ENCODE results near the gene UACA.

The UACA gene

GRCh38 chr15:70796516-70797310, 33.4 kb upstream of the UACA start:
- Histone ChIP-seq H3K27me3 (ENCODE audit: insufficient read depth, low read length) (no peaks in the 10 kb centered on the region), H3K4me3 (ENCODE audit: low read length) (no peak overlapping the region), H3K4me1 (ENCODE audit: insufficient read depth, low read length) (no peaks in the 10 kb centered on the region), H3K27ac (ENCODE audit: low read length) (no peak overlapping the region), H3K36me3 (ENCODE audit: insufficient read depth, low read depth, low read length) (no peaks in the 10 kb centered on the region), H3K9me3 (ENCODE audit: insufficient read depth, low read depth, low read length) (no peaks in the 10 kb centered on the region), H3K9ac (ENCODE audit: low read depth, low read length) (no peak overlapping the region)

- H3K36me3 ChIP-seq (ENCODE audit: insufficient read depth, low read depth, low read length): no peaks in the 10 kb centered on the region
- no peak overlapping the region for H3K27ac ChIP-seq (ENCODE audit: low read length)
- H3K4me1 ChIP-seq (ENCODE audit: insufficient read depth, low read length): no peaks in the 10 kb centered on the region
- H3K4me3 ChIP-seq (ENCODE audit: low read length): no peak overlapping the region
- H3K9me3 ChIP-seq (ENCODE audit: insufficient read depth, low read depth, low read length): no peaks in the 10 kb centered on the region
- no peak overlapping the region for H3K9ac ChIP-seq (ENCODE audit: low read depth, low read length)
- no peaks in the 10 kb centered on the region for H3K27me3 ChIP-seq (ENCODE audit: insufficient read depth, low read length)
Observed at GRCh38 chr15:70795311-70795665, 31.9 kb upstream of the UACA start.

- Histone ChIP-seq H3K27me3 (ENCODE audit: insufficient read depth, low read length) (no peaks in the 10 kb centered on the region), H3K9ac (ENCODE audit: low read depth, low read length) (no peak overlapping the region), H3K9me3 (ENCODE audit: insufficient read depth, low read depth, low read length) (no peaks in the 10 kb centered on the region), H3K4me1 (ENCODE audit: insufficient read depth, low read length) (no peaks in the 10 kb centered on the region), H3K27ac (ENCODE audit: low read length) (no peak overlapping the region), H3K4me3 (ENCODE audit: low read length) (no peak overlapping the region), H3K36me3 (ENCODE audit: insufficient read depth, low read depth, low read length) (no peaks in the 10 kb centered on the region)
Observed at GRCh38 chr15:70794596-70795310, 31.4 kb upstream of the UACA start.

- Histone ChIP-seq H3K36me3 (ENCODE audit: insufficient read depth, low read depth, low read length) (no peaks in the 10 kb centered on the region), H3K27ac (ENCODE audit: low read length) (no peak overlapping the region), H3K9me3 (ENCODE audit: insufficient read depth, low read depth, low read length) (no peaks in the 10 kb centered on the region), H3K9ac (ENCODE audit: low read depth, low read length) (no peak overlapping the region), H3K27me3 (ENCODE audit: insufficient read depth, low read length) (no peaks in the 10 kb centered on the region), H3K4me3 (ENCODE audit: low read length) (no peak overlapping the region), H3K4me1 (ENCODE audit: insufficient read depth, low read length) (no peaks in the 10 kb centered on the region)
Observed at GRCh38 chr15:70793694-70794093, 30.3 kb upstream of the UACA start.

- H3K36me3 ChIP-seq (ENCODE audit: insufficient read depth, low read depth, low read length): no peaks in the 10 kb centered on the region
- no peak overlapping the region for H3K4me3 ChIP-seq (ENCODE audit: low read length)
- no peaks in the 10 kb centered on the region for H3K4me1 ChIP-seq (ENCODE audit: insufficient read depth, low read length)
- no peak overlapping the region for H3K9ac ChIP-seq (ENCODE audit: low read depth, low read length)
- H3K27ac ChIP-seq (ENCODE audit: low read length): no peak overlapping the region
- H3K9me3 ChIP-seq (ENCODE audit: insufficient read depth, low read depth, low read length): no peaks in the 10 kb centered on the region
- no peaks in the 10 kb centered on the region for H3K27me3 ChIP-seq (ENCODE audit: insufficient read depth, low read length)
Observed at GRCh38 chr15:70792171-70792573, 28.8 kb upstream of the UACA start.

- Histone ChIP-seq H3K36me3 (ENCODE audit: insufficient read depth, low read depth, low read length) (no peaks in the 10 kb centered on the region), H3K27me3 (ENCODE audit: insufficient read depth, low read length) (no peaks in the 10 kb centered on the region), H3K9ac (ENCODE audit: low read depth, low read length) (no peak overlapping the region), H3K9me3 (ENCODE audit: insufficient read depth, low read depth, low read length) (no peaks in the 10 kb centered on the region), H3K4me3 (ENCODE audit: low read length) (no peak overlapping the region), H3K4me1 (ENCODE audit: insufficient read depth, low read length) (no peaks in the 10 kb centered on the region), H3K27ac (ENCODE audit: low read length) (no peak overlapping the region)
Observed at GRCh38 chr15:70791259-70791658, 27.9 kb upstream of the UACA start.

- no peak overlapping the region for H3K27ac ChIP-seq (ENCODE audit: low read length)
- H3K9me3 ChIP-seq (ENCODE audit: insufficient read depth, low read depth, low read length): no peaks in the 10 kb centered on the region
- no peak overlapping the region for H3K4me3 ChIP-seq (ENCODE audit: low read length)
- H3K36me3 ChIP-seq (ENCODE audit: insufficient read depth, low read depth, low read length): no peaks in the 10 kb centered on the region
- no peaks in the 10 kb centered on the region for H3K27me3 ChIP-seq (ENCODE audit: insufficient read depth, low read length)
- H3K4me1 ChIP-seq (ENCODE audit: insufficient read depth, low read length): no peaks in the 10 kb centered on the region
- H3K9ac ChIP-seq (ENCODE audit: low read depth, low read length): no peak overlapping the region
Observed at GRCh38 chr15:70789213-70789612, 25.9 kb upstream of the UACA start.

- H3K36me3 ChIP-seq (ENCODE audit: insufficient read depth, low read depth, low read length): no peaks in the 10 kb centered on the region
- H3K4me3 ChIP-seq (ENCODE audit: low read length): no peak overlapping the region
- H3K9me3 ChIP-seq (ENCODE audit: insufficient read depth, low read depth, low read length): no peaks in the 10 kb centered on the region
- H3K9ac ChIP-seq (ENCODE audit: low read depth, low read length): no peak overlapping the region
- no peaks in the 10 kb centered on the region for H3K27me3 ChIP-seq (ENCODE audit: insufficient read depth, low read length)
- H3K4me1 ChIP-seq (ENCODE audit: insufficient read depth, low read length): no peaks in the 10 kb centered on the region
- H3K27ac ChIP-seq (ENCODE audit: low read length): no peak overlapping the region
Observed at GRCh38 chr15:70788114-70789049, 25.0 kb upstream of the UACA start.

GRCh38 chr15:70786996-70787395, 23.6 kb upstream of the UACA start:
- Histone ChIP-seq H3K4me3 (ENCODE audit: low read length) (no peak overlapping the region), H3K9me3 (ENCODE audit: insufficient read depth, low read depth, low read length) (no peaks in the 10 kb centered on the region), H3K9ac (ENCODE audit: low read depth, low read length) (no peak overlapping the region), H3K36me3 (ENCODE audit: insufficient read depth, low read depth, low read length) (no peaks in the 10 kb centered on the region), H3K4me1 (ENCODE audit: insufficient read depth, low read length) (no peaks in the 10 kb centered on the region), H3K27me3 (ENCODE audit: insufficient read depth, low read length) (no peaks in the 10 kb centered on the region), H3K27ac (ENCODE audit: low read length) (no peak overlapping the region)

GRCh38 chr15:70783610-70784022, 20.3 kb upstream of the UACA start:
- no peak overlapping the region for H3K9ac ChIP-seq (ENCODE audit: low read depth, low read length)
- H3K27me3 ChIP-seq (ENCODE audit: insufficient read depth, low read length): no peaks in the 10 kb centered on the region
- no peaks in the 10 kb centered on the region for H3K36me3 ChIP-seq (ENCODE audit: insufficient read depth, low read depth, low read length)
- no peak overlapping the region for H3K27ac ChIP-seq (ENCODE audit: low read length)
- H3K4me3 ChIP-seq (ENCODE audit: low read length): no peak overlapping the region
- H3K9me3 ChIP-seq (ENCODE audit: insufficient read depth, low read depth, low read length): no peaks in the 10 kb centered on the region
- no peaks in the 10 kb centered on the region for H3K4me1 ChIP-seq (ENCODE audit: insufficient read depth, low read length)

- Histone ChIP-seq H3K27me3 (ENCODE audit: insufficient read depth, low read length) (no peaks in the 10 kb centered on the region), H3K9me3 (ENCODE audit: insufficient read depth, low read depth, low read length) (no peaks in the 10 kb centered on the region), H3K36me3 (ENCODE audit: insufficient read depth, low read depth, low read length) (no peaks in the 10 kb centered on the region), H3K4me1 (ENCODE audit: insufficient read depth, low read length) (no peaks in the 10 kb centered on the region), H3K9ac (ENCODE audit: low read depth, low read length) (no peak overlapping the region), H3K27ac (ENCODE audit: low read length) (no peak overlapping the region), H3K4me3 (ENCODE audit: low read length) (no peak overlapping the region)
Observed at GRCh38 chr15:70783041-70783440, 19.7 kb upstream of the UACA start.
